HG03045 (cell line): Measurements from ENCODE around the gene PON1.

ENCODE experiments used
- ATAC-seq: cut with Tn5 transposase; IDR thresholded peaks from one replicate; pipeline ENCODE4 v1.9.1; 2021; ENCODE audit warnings: mild to moderate bottlenecking, moderate library complexity; ENCODE audit not compliant: unreplicated experiment

PON1 gene

DNA sequence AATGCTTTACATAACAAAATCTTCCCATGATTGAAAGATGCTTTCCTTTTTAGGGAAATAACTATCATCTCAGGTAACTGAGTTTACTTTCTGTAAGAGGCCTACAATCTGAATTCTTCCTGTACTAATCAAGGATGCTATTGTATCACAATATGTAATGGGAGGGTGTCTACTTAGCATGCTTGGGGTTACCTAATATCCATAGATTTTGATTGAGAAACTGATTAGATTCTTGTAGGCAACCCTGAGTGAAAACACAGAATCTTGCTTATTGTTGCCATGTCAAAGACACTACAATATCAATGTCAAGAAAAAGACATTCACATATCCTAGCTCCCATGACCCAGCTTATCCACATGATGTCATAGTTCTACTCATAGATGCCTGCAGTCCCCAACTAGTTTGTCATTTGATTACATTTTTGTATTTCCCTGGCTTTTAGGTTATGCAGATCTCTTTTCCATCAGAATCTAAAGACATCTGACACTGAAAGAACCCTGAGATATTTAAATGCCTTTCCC lies 62.4 kb downstream of the PON1 start:
- ATAC-seq: no peak

DNA sequence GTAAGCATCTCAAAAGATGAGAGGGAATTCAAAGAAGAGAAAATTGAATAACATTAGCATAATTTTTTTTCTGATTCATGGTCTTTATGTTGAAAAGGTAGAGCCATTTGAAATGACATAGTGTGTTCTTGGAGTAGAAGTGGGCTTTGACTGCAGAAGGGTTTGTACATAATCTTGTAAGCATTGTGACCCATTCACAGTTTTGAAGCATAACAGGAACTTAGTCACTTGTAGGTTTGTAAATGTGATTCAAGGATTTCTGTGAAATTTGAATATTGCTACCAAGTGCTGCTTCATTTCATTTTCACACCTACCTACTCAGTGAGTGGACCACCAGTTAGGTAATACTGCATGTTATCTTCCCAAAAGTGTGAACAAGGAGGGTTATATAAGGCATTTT lies 68.6 kb downstream of the PON1 start:
- no peak for ATAC-seq

DNA sequence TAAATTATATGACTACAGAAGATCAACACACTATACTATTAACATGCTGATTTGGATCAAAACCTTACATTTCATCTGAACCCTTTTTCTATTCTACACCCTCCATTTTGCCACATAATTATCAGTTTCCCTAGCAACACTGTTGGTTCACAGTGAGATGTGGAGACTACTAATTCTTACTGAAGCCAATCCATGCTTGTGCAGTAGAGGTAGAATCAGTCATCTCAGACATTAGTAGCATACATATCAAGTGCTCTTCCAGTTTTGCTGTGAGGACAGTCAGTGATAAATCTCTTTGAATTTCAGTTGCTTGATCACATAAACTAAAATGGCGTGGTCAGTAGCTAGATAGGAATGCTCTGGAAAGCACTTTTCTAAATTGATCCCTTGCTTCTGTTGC lies 70.3 kb downstream of the PON1 start:
- ATAC-seq: no peak

DNA sequence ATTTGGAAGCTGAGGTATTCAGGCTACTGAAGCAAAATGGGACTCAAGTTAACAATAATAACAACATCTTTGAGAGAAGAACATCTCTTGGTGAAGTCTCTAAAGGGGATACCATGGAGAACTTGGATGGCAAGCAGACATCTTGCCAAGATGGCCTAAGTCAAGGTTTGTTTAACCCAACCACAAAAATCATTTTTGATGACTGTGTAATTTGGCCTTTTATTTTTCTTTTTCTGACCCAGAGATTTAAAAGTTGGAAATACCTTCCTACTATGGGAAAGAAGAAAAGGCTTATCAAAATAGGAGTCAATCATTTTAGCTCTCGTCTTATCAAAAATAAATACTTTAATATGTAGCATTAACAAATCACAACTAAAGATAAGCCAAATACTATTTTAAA lies 72.4 kb downstream of the PON1 start:
- no peak for ATAC-seq

DNA sequence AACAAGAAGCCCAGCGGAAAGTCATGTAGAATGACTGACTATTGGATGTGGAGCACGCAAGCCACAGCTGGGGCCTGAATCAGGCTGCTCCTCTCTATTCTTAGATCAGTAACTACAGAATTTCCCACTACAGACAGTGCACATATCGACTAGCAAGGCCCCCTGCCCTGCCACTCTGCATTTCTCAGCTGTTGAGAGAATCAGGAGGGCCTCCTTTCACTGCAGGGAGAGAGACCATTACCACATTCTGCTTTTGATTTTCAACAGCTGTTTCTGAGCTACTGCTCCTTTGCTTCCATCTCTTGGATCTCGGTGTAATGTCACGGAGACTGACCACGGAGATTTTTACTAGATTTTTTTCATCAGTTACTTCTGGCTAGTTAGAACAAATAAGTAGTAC lies 73.8 kb downstream of the PON1 start:
- ATAC-seq: no peak
